HG03575 (cell line): ENCODE measurements around the gene BEND4.
"Not testable (repeated sequence)": the region's sequence is repeated elsewhere in the genome, so short reads cannot be mapped to it uniquely, and the experiment has no call there.

Experiments
- ATAC-seq: cut with Tn5 transposase; IDR thresholded peaks from one replicate; pipeline ENCODE4 v1.9.1; 2021; ENCODE audit not compliant: unreplicated experiment, insufficient number of reproducible peaks, low FRiP score; ENCODE audit errors: extremely low read depth

Gene BEND4

GRCh38 chr4:42152507-42153504 is at the start of gene BEND4:
Gene BEND4, minus strand, starts transcription at chr4:42152655. Its CDS starts 512 bp downstream, at chr4:42152143.
- no peak for ATAC-seq

GRCh38 chr4:42197341-42197740 is 44.9 kb upstream of the BEND4 start:
- no peak for ATAC-seq

GRCh38 chr4:42172921-42173320 is 20.5 kb upstream of the BEND4 start:
- ATAC-seq = no peak

- ATAC-seq = no peak
Observed at GRCh38 chr4:42172128-42172790, 19.8 kb upstream of the BEND4 start.

- ATAC-seq = peak; percentile 100
Observed at GRCh38 chr4:42167709-42168108, 15.3 kb upstream of the BEND4 start.

- ATAC-seq = not testable (repeated sequence)
Observed at GRCh38 chr4:42166186-42166585, 13.7 kb upstream of the BEND4 start.

- no peak for ATAC-seq
Observed at GRCh38 chr4:42159271-42160001, 7.0 kb upstream of the BEND4 start.

- ATAC-seq = no peak
Observed at GRCh38 chr4:42151568-42152506, 618 bp downstream of the BEND4 start.

- no peak for ATAC-seq
Observed at GRCh38 chr4:42150653-42151567, 1.5 kb downstream of the BEND4 start.

GRCh38 chr4:42149004-42149403 is 3.5 kb downstream of the BEND4 start:
- ATAC-seq = no peak

GRCh38 chr4:42148425-42148824 is 4.0 kb downstream of the BEND4 start:
- no peak for ATAC-seq

- no peak for ATAC-seq
Observed at GRCh38 chr4:42144028-42144427, 8.4 kb downstream of the BEND4 start.

- no peak for ATAC-seq
Observed at GRCh38 chr4:42142591-42142990, 9.9 kb downstream of the BEND4 start.

GRCh38 chr4:42136371-42136770 is 16.1 kb downstream of the BEND4 start:
- no peak for ATAC-seq

- no peak for ATAC-seq
Observed at GRCh38 chr4:42133006-42133405, 19.4 kb downstream of the BEND4 start.

- ATAC-seq = no peak
Observed at GRCh38 chr4:42132099-42132498, 20.4 kb downstream of the BEND4 start.

GRCh38 chr4:42123071-42123644 is 29.3 kb downstream of the BEND4 start:
- ATAC-seq = no peak
